Measurements from ENCODE around the gene NYNRIN.
A peak's percentile ranks its signal among the peaks of the same experiment; 100 is the strongest.

The NYNRIN gene

DNA sequence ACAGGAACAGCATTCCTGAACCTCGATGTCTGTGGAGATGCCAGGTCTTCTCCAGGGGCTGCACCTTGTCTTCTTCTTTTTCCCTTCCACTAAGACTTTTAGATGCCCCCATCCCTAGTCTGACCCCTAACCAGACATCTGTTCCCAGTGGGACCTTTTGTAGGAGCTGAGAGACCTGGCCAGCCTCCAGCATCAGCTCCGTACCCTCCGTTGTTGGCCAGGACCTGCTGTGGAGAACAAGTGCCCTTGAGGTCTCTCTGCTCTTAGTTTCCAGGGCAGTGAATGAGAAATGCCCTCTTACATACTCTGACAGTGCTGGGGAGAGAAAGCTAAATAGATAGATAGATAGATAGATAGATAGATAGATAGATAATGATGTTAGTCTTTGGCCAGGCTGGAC, 60.5 kb downstream of the NYNRIN start:
- no peak for DNase-seq

DNA sequence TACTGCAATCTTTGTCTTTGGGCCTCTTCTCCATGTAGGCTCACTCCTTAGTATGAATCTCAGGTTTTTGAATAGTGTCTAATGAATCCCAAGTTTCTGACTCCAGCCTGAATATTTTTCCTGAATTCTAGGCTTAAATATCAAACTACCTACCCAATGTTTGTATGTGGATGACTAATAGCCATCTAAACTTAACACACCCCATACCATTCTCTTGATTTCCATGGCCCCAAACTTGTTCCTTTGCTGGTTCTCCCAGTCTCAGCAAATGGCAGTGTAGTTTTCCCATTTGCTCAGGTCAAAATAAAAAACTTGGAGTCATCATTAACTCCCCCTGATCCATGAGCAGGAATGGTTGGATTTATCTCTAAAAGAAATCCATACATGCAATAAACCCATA, 62.5 kb downstream of the NYNRIN start:
- DNase-seq, result no peak

DNA sequence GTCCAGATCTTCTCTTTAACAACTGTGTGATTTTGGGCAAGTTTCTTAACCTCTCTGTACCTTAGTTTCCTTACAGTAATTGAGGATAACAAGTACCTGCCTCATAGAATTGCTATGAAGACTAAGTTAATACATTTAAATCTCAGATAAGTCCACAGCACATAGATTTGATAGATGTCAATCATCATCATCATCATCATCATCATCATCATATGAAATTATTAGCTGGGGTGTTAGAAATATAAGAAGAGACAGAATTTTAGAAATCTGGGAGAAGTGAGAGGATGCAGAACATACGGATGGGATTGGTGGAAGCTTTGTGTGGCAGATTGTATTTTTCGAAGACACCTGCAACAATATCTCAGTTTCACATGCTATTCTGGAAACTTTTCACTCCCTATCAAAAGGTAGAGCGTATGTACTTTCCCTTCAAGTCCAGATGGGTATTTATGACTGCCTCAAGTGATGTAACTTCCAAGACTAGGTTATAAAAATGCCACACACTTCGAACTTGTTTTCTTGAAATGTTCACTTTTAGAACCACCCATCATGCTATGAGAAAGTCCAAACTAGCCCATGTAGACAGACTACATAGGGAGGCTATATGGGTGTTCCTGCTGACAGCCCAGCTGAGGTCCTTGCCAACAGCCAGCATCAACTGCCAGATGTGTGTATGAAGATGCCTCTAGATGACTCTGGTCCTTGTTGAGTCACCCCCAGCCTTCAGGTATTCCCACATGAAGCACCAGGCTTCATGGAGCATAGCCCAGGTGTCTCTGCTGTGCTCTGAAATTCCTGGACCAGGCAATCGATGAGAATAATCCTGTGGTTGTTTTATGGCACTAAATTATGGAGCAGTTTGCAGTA, 64.4 kb downstream of the NYNRIN start:
- no peak for DNase-seq

DNA sequence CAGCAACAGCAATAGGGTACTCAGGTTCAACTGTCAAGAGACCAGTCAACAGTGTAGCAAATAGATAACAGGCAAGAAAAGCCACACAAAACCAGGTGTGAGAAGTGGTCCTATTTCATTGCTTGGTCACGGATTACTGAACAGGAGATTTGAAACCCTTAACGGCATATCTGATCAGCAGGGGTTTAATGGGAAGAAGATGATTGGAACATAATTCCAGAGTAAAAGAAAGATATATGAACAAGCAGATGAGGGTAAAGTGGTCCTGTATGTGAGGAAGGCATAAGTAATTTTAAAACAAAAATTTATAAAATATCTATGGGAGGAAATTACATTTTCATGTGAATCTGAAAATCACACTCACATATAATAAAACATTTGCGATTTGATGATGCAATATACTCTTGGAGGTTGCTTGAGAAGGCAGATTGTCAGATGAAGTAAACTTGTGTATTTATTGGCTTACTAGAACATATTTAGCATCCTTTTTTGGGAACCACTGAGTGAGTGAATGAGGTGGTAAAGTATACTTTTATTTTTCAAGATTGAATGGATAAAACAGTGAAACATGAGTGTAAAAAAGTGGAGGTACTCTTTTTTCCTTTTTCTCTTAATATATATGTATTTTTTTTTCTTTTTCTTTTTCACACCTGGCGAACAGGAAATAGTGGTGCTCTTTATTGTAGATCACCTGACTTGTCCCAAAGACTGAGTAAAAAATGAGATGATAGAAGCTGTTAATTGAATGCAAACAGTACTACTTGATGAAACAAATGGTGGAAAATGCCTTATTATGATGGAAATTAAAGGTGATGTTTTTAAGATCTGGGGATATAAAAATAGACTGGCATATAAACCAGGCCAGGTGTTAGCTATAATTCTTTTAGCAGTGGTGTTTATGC, 65.3 kb downstream of the NYNRIN start:
- DNase-seq, result peak; percentile 49

DNA sequence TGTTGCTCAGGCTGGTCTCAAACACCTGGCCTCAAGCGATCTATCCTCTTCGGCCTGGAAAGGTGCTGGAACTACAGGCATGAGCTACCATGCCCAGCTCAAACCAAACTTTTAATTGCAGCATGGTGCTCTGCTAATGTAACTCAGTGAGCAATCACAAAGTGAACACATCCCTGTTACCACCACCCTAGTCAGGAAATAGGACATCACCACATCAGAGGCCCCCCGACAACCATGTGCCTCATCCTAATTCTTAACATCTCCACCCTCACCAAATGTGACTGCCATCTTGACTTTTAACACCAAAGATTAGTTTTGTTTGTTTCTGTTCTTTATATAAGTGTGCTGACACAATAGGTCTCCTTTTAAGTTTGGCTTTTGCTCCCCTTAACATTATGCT, 66.6 kb downstream of the NYNRIN start:
- no peak for DNase-seq

DNA sequence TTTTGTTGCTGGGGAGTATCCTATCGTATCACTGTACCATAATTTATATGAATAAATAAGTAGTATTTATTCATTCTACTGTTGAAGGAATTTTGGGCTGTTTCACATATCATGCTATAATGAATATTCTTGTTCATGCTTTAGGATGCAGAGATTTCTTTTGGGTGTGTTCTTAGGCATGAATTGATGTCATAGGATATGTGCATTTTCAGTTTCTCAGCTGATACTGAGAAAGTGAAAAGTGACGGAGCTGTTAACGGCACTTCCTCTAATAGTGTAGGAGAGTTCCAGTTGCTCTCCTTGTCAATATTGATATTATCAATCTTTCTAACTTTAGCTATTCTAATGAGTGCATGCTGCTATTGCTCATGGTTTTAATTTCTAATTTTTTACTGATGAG, 67.0 kb downstream of the NYNRIN start:
- DNase-seq, result no peak
